Mesenchymal stem cell (in vitro differentiated cells and primary cell): ENCODE measurements around the gene FLNC.

ENCODE experiments used
- DNase-seq: peaks from one replicate; pipeline ENCODE4 v3.0.0-alpha.2; 2013
- H2AFZ ChIP-seq: one replicate; pipeline ENCODE4 v1.6.1; 2013; ENCODE audit warnings: low read depth, mild to moderate bottlenecking, control low read depth, inconsistent platforms, low read length, moderate library complexity
- H2AK5ac ChIP-seq: 2 replicates; pipeline ENCODE4 v1.6.1; 2013; ENCODE audit warnings: low read length, moderate library complexity, mild to moderate bottlenecking, inconsistent platforms; ENCODE audit not compliant: severe bottlenecking
- H2BK120ac ChIP-seq: one replicate; pipeline ENCODE4 v1.6.1; 2013; ENCODE audit warnings: low read depth, mild to moderate bottlenecking, inconsistent platforms, low read length, moderate library complexity
- H2BK12ac ChIP-seq, 2 experiments: one replicate each; pipeline ENCODE4 v1.6.1; 2013; ENCODE audit warnings: inconsistent platforms in 2 of 2, low read length in 2 of 2, mild to moderate bottlenecking in 2 of 2, moderate library complexity in 2 of 2, control low read depth in 1 of 2
- H2BK15ac ChIP-seq: one replicate; pipeline ENCODE4 v1.6.1; 2013; ENCODE audit warnings: mild to moderate bottlenecking, low read depth, inconsistent platforms; ENCODE audit not compliant: poor library complexity, severe bottlenecking
- H2BK5ac ChIP-seq: 2 replicates; pipeline ENCODE4 v1.6.1; 2013; ENCODE audit warnings: low read depth, mild to moderate bottlenecking, low read length, control low read depth, inconsistent platforms; ENCODE audit not compliant: poor library complexity, severe bottlenecking
- H3K14ac ChIP-seq, 2 experiments: one replicate each; pipeline ENCODE4 v1.6.1; 2013; ENCODE audit warnings: inconsistent platforms in 2 of 2, low read length in 2 of 2, control low read depth in 1 of 2, mild to moderate bottlenecking in 1 of 2, moderate library complexity in 1 of 2
- H3K18ac ChIP-seq, 2 experiments: one replicate each; pipeline ENCODE4 v1.6.1; 2013; ENCODE audit warnings: inconsistent platforms in 2 of 2, low read length in 2 of 2, control low read depth in 1 of 2, low read depth in 1 of 2, mild to moderate bottlenecking in 1 of 2
- H3K23ac ChIP-seq, 2 experiments: one replicate each; pipeline ENCODE4 v1.6.1; 2013; ENCODE audit warnings: inconsistent platforms in 2 of 2, low read length in 2 of 2, mild to moderate bottlenecking in 2 of 2, moderate library complexity in 2 of 2, control low read depth in 1 of 2
- H3K27ac ChIP-seq: 2 replicates; pipeline ENCODE4 v1.5.1; 2013; ENCODE audit warnings: mild to moderate bottlenecking, moderate library complexity, low read length, control low read depth, inconsistent platforms; ENCODE audit not compliant: poor library complexity, severe bottlenecking
- H3K27me3 ChIP-seq, 2 experiments: 2 replicates each; pipeline versions ENCODE4 v1.6.1 to v1.7.0; 2013; ENCODE audit warnings: low read length in 2 of 2, mild to moderate bottlenecking in 2 of 2, moderate library complexity in 2 of 2, control low read depth in 1 of 2, inconsistent platforms in 1 of 2; ENCODE audit not compliant: control insufficient read depth in 1 of 2, insufficient read depth in 1 of 2
- H3K36me3 ChIP-seq, 2 experiments: 2 replicates each; pipeline versions ENCODE4 v1.6.1 to v1.7.0; 2013; ENCODE audit warnings: low read length in 2 of 2, control low read depth in 1 of 2, inconsistent platforms in 1 of 2, low read depth in 1 of 2, mild to moderate bottlenecking in 1 of 2; ENCODE audit not compliant: insufficient read depth in 2 of 2, control insufficient read depth in 1 of 2
- H3K4ac ChIP-seq, 2 experiments: one replicate each; pipeline ENCODE4 v1.6.1; 2013; ENCODE audit warnings: inconsistent platforms in 2 of 2, low read length in 2 of 2, mild to moderate bottlenecking in 2 of 2, moderate library complexity in 2 of 2, control low read depth in 1 of 2, low read depth in 1 of 2
- H3K4me1 ChIP-seq: 2 replicates; pipeline ENCODE4 v1.6.1; 2013; ENCODE audit warnings: low read depth, low read length, control low read depth; ENCODE audit not compliant: control insufficient read depth, insufficient read depth
- H3K4me2 ChIP-seq: 2 replicates; pipeline ENCODE4 v1.6.1; 2013; ENCODE audit warnings: low read length, mild to moderate bottlenecking, inconsistent platforms; ENCODE audit not compliant: poor library complexity, severe bottlenecking
- H3K4me3 ChIP-seq, 2 experiments: 2 replicates each; pipeline versions ENCODE4 v1.5.1 to v1.7.0; 2013; ENCODE audit warnings: low read length in 2 of 2, mild to moderate bottlenecking in 2 of 2, control low read depth in 1 of 2, low read depth in 1 of 2; ENCODE audit not compliant: insufficient read depth in 1 of 2
- H3K79me1 ChIP-seq: replicated peaks from 2 replicates; pipeline ENCODE4 v1.6.1; 2013; ENCODE audit warnings: mild to moderate bottlenecking, control low read depth, low read length, inconsistent platforms; ENCODE audit not compliant: poor library complexity, severe bottlenecking
- H3K9ac ChIP-seq: 2 replicates; pipeline ENCODE4 v1.7.0; 2013; ENCODE audit warnings: mild to moderate bottlenecking, low read length, moderate library complexity
- H3K9me3 ChIP-seq: 2 replicates; pipeline ENCODE4 v1.7.0; 2013; ENCODE audit warnings: mild to moderate bottlenecking, low read length; ENCODE audit not compliant: control insufficient read depth
- H4K8ac ChIP-seq: one replicate; pipeline ENCODE4 v1.6.1; 2013; ENCODE audit warnings: inconsistent platforms, mild to moderate bottlenecking, low read length, moderate library complexity
- H4K91ac ChIP-seq: one replicate; pipeline ENCODE4 v1.6.1; 2013; ENCODE audit warnings: mild to moderate bottlenecking, low read length, inconsistent platforms
- WGBS: methylation state at CpG from one replicate; pipeline ENCODE4 v1.1.7; 2013; ENCODE audit warnings: mixed read lengths; 5-methylcytosine and 5-hydroxymethylcytosine counted together

Gene FLNC

DNA sequence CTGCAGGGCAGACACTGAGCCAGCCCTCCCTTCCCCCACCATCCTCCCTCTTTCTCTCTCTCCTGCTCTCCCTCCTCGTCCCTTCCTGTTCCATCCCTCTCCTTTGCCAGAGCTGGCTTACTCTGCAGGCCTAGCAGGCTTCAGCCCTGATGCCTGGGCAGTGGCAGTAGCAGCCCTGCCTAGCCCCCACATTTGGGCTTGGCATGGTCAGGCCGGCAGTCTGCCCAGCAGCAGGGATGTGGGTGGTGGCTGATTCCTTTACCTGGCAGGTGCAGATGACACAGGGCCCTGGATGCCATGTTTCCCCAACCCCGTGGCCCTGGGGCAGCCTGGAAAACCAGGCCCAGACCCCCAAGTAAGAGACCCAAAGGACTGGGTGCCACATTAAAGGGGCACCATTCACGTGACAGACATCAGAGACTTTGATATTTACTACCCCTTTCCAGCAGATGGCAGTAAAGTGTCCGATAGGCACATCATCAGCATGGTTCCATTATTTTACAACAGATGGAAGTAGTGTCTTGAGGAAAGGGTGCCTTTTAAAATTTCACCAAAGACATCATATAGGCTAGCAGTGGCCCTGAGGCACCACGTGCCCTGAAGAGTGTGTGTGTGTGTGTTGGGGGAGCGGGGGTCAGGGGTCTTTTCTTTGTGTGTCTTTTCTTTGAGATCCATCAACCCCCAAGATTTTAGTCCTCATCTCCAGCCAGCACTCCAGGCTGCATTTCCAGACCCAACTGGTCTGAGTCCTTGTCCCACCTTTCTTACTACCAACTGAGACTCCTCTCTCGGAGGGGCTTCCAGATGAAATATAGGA is 74.4 kb downstream of the FLNC start:
- H4K91ac ChIP-seq: peak overlapping the region; percentile 94
- H4K8ac ChIP-seq: peak overlapping the region; percentile 74
- no peak overlapping the region for H3K14ac ChIP-seq
- H3K27ac ChIP-seq: no peak overlapping the region
- no peak overlapping the region for H2BK5ac ChIP-seq
- no peak overlapping the region for H2AFZ ChIP-seq
- H3K18ac ChIP-seq: peak overlapping the region; percentile 26 to 58
- WGBS: 57% methylated on average over 4 of the region's 8 CpGs
- H3K4me1 ChIP-seq: peaks cover 32% of the 10 kb centered on the region
- no peak overlapping the region for H3K9ac ChIP-seq
- H3K4ac ChIP-seq: peak overlapping the region; percentile 5 to 46
- H2BK15ac ChIP-seq: no peak overlapping the region
- DNase-seq: peak; percentile 60
- no peak overlapping the region for H2AK5ac ChIP-seq
- peaks cover 0 to 36% of the 10 kb centered on the region in 2 experiments for H3K27me3 ChIP-seq
- peak overlapping the region; percentile 74 for H2BK120ac ChIP-seq
- peaks cover 14% of the 10 kb centered on the region for H3K79me1 ChIP-seq
- no peak overlapping the region for H3K4me3 ChIP-seq
- peaks cover 0 to 37% of the 10 kb centered on the region in 2 experiments for H3K36me3 ChIP-seq
- H2BK12ac ChIP-seq: peak overlapping the region; percentile 51 to 73
- H3K23ac ChIP-seq: no peak overlapping the region
- H3K4me2 ChIP-seq: no peak overlapping the region
- H3K9me3 ChIP-seq: peaks cover 3% of the 10 kb centered on the region

DNA sequence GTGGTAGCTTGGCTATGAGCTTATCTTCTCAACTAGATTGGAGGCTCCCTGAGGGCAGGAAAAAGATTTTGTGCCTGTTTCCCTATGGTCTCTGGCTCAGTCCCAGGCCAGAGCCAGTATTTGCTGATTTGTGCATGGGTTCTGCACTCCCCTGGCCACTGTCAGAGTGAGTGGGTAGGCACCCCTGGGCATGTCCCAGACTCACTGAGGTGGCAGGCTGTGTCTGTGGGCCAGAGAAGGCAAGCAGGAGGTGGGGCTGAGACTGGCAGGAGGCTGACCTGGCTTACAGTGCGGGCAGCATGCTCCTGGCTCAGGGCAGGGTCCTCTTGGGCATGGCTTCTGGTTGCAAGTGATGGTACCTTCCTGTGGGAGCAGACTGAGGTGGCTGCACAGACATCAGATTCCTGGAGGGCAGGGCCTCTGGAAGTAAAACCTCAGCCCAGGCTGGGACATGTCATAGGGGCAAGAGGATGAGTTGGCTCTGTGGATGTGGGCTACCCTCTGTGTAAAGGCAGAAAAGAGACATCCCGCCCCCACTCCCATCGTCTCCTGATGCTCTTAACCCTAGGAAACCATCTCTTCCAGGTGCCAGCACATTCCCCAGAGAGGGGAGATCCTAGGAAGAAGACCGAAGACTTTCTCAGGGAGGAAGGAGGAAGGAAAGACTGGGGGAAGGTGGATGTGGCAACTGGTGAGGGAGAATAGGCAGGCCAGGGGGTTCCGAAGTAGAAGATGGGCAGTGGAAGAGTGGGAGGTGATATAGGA is 76.0 kb downstream of the FLNC start:
- Histone ChIP-seq H3K18ac (no peak overlapping the region), H3K9me3 (no peaks in the 10 kb centered on the region), H3K4me3 (no peak overlapping the region), H2BK5ac (no peak overlapping the region), H3K4ac (no peak overlapping the region), H3K9ac (no peak overlapping the region), H3K14ac (no peak overlapping the region), H2AFZ (no peak overlapping the region), H3K36me3 (peaks cover 0 to 37% of the 10 kb centered on the region in 2 experiments), H3K27me3 (peaks cover 0 to 52% of the 10 kb centered on the region in 2 experiments), H3K79me1 (peaks cover 14% of the 10 kb centered on the region), H2AK5ac (no peak overlapping the region), H4K91ac (no peak overlapping the region), H3K4me1 (peaks cover 40% of the 10 kb centered on the region), H2BK15ac (no peak overlapping the region), H2BK12ac (no peak overlapping the region), H2BK120ac (no peak overlapping the region), H3K27ac (no peak overlapping the region), H4K8ac (no peak overlapping the region), H3K23ac (no peak overlapping the region), H3K4me2 (no peak overlapping the region)
- 93% methylated on average over 2 of the region's 5 CpGs for WGBS
- DNase-seq: no peak

DNA sequence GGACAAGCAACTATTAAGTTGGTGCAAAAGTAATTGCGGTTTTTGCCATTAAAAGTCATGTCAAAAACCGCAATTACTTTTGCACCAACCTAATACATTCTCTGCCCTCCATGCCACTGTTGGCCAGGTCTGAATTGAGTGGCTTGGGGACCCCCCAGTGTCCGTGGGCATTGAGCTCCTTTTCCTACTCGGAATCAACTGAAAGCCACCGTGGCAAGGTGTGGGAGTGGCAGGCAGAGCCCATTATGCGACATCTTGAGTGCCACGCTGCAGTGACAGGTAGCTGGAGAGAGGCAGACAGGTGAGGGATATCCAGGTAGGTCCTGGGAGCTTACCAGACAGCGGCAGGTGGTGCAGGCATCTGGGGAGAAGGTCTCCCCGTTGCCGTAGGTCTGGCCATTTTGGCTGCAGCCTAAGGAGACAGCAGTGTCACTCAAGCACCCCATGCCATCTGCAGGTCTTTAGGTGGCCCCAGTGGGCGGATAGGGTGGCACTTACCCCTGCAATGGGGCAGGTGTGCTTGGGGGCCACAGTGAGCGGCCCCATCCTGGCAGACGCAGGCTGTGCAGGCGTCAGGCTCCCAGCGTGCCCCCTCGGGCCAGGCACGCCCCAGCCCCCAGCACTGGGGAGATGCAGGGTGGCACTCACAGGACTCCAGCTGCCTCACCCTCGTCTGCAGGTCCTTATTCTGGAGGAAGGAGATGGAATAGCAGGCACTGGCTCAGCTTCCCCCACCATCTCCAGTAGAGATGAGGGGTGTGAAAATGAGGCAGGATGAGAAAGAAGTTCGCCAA is 76.8 kb downstream of the FLNC start:
- Histone ChIP-seq H2AK5ac (no peak overlapping the region), H3K14ac (peak overlapping the region in 1 of 2 experiments; percentile 37), H2BK120ac (no peak overlapping the region), H3K4ac (no peak overlapping the region), H2BK12ac (no peak overlapping the region), H3K9me3 (no peaks in the 10 kb centered on the region), H4K8ac (no peak overlapping the region), H3K4me3 (no peak overlapping the region), H3K9ac (no peak overlapping the region), H2AFZ (no peak overlapping the region), H3K79me1 (peaks cover 14% of the 10 kb centered on the region), H3K4me2 (no peak overlapping the region), H2BK5ac (no peak overlapping the region), H2BK15ac (no peak overlapping the region), H3K36me3 (peaks cover 0 to 37% of the 10 kb centered on the region in 2 experiments), H3K27ac (no peak overlapping the region), H3K27me3 (peaks cover 0 to 60% of the 10 kb centered on the region in 2 experiments), H3K4me1 (peaks cover 47% of the 10 kb centered on the region), H3K18ac (no peak overlapping the region), H4K91ac (peak overlapping the region; percentile 18), H3K23ac (no peak overlapping the region)
- no peak for DNase-seq
- WGBS: 86% methylated on average over 16 of the region's 19 CpGs
